Measurements from ENCODE around the gene ANXA6. TPM values are rescaled to one million over a fixed set of nuclear protein-coding genes. Genes with fewer than 3 reads are reported as not detected.

ANXA6 gene
- total and polyA plus RNA-seq, 10 of the 15 experiments (the other 5 are each of a cell fraction or from before 2014, with no cell fraction given), result 44.0 to 571 (median 465) TPM

DNA sequence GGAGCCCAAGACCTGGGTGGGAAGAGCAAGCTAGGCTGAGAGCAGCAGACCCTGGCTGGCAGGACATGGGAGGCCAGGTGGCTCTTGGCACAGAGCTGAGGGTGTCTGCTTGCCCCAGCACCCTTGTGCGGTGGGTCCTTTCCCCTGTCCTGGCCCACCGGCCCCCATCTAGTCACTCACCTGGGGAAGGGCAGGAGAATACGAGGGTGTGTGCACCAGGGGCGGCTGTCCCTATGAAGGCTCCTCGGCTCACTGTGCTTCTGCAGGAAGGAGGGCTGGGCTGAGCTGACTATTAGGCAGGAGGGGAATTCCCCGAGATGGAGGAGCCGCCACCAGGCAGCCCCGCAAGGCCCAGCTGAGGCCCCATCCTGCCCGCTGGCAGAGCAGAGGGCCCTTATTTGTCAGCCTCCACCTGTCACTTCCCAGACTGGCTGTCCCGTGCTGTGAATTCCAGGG, 70.6 kb downstream of the ANXA6 start (continued):
- peak; percentile 34; the same call in 1 of the 2 replicates for TF ChIP-seq EED (IDR thresholded peaks at IDR 0.05; ENCODE audit: low read depth)
- TF ChIP-seq NFXL1 (IDR thresholded peaks at IDR 0.05; ENCODE audit: borderline replicate concordance), result no peak
- TF ChIP-seq NR2F1 (conservative IDR thresholded peaks at IDR 0.05), result no peak
- TF ChIP-seq HSF1 (IDR thresholded peaks at IDR 0.05; ENCODE audit: low read depth, low read length), result no peak
- TF ChIP-seq CUX1 (IDR thresholded peaks at IDR 0.05; ENCODE audit: insufficient replicate concordance, low read depth, low read length), result no peak
- no peak for TF ChIP-seq NRF1 (conservative IDR thresholded peaks at IDR 0.05; ENCODE audit: low read depth, low read length)
- no peak for TF ChIP-seq NR2C1 (IDR thresholded peaks at IDR 0.05)
- TF ChIP-seq, protein P1, sequence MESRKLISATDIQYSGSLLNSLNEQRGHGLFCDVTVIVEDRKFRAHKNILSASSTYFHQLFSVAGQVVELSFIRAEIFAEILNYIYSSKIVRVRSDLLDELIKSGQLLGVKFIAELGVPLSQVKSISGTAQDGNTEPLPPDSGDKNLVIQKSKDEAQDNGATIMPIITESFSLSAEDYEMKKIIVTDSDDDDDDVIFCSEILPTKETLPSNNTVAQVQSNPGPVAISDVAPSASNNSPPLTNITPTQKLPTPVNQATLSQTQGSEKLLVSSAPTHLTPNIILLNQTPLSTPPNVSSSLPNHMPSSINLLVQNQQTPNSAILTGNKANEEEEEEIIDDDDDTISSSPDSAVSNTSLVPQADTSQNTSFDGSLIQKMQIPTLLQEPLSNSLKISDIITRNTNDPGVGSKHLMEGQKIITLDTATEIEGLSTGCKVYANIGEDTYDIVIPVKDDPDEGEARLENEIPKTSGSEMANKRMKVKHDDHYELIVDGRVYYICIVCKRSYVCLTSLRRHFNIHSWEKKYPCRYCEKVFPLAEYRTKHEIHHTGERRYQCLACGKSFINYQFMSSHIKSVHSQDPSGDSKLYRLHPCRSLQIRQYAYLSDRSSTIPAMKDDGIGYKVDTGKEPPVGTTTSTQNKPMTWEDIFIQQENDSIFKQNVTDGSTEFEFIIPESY (IDR thresholded peaks at IDR 0.05), result no peak
- no peak for TF ChIP-seq ZNF592 (IDR thresholded peaks at IDR 0.05)
- TF ChIP-seq MEF2A (IDR thresholded peaks at IDR 0.05; ENCODE audit: insufficient read depth, low read depth, low read length), result no peak
- TF ChIP-seq EGR1 (IDR thresholded peaks at IDR 0.05; ENCODE audit: borderline replicate concordance in 1 of 2, low read depth in 2 of 2, low read length in 2 of 2), result no peak
- TF ChIP-seq BCL11A (IDR thresholded peaks at IDR 0.05; ENCODE audit: low read depth, low read length), result no peak
- TF ChIP-seq CBFB (IDR thresholded peaks at IDR 0.05; ENCODE audit: low read depth), result no peak
- no peak for TF ChIP-seq SRF (IDR thresholded peaks at IDR 0.05; ENCODE audit: low read depth in 2 of 2, low read length in 2 of 2)
- TF ChIP-seq BACH1 (IDR thresholded peaks at IDR 0.05; ENCODE audit: borderline replicate concordance), result peak; percentile 47; the same call in 1 of the 2 replicates
